HG03025 (cell line): ENCODE measurements around the gene OR8K5.
"Not testable (repeated sequence)": the region's sequence is repeated elsewhere in the genome, so short reads cannot be mapped to it uniquely, and the experiment has no call there.

Experiments
- ATAC-seq: cut with Tn5 transposase; IDR thresholded peaks from one replicate; pipeline ENCODE4 v1.9.1; 2021; ENCODE audit warnings: mild to moderate bottlenecking, moderate library complexity; ENCODE audit not compliant: unreplicated experiment, low FRiP score

The OR8K5 gene

GRCh38 chr11:56160217-56160616 is at the start of gene OR8K5:
Gene OR8K5 (minus strand): TSS chr11:56160317. CDS start chr11:56160317, 0 bp downstream.
- no peak for ATAC-seq

GRCh38 chr11:56207790-56208189 is 47.7 kb upstream of the OR8K5 start:
- ATAC-seq = no peak

- no peak for ATAC-seq
These were observed 37.2 kb upstream of the OR8K5 start for GRCh38 chr11:56197367-56197766.

GRCh38 chr11:56196705-56197104 is 36.6 kb upstream of the OR8K5 start:
- no peak for ATAC-seq

- ATAC-seq = no peak
These were observed 28.5 kb upstream of the OR8K5 start for GRCh38 chr11:56188602-56189001.

- no peak for ATAC-seq
These were observed 23.3 kb upstream of the OR8K5 start for GRCh38 chr11:56183459-56183858.

- ATAC-seq = no peak
These were observed 16.2 kb upstream of the OR8K5 start, which contains the start of gene OR5J2 for GRCh38 chr11:56176318-56176717. Gene OR5J2 (plus strand): TSS chr11:56176618. CDS start chr11:56176618, 0 bp downstream.

- ATAC-seq = no peak
These were observed 12.2 kb upstream of the OR8K5 start for GRCh38 chr11:56172256-56172830.

- no peak for ATAC-seq
These were observed 3.7 kb upstream of the OR8K5 start for GRCh38 chr11:56163804-56164203.

- no peak for ATAC-seq
These were observed 7.8 kb downstream of the OR8K5 start for GRCh38 chr11:56152333-56152732.

- no peak for ATAC-seq
These were observed 8.7 kb downstream of the OR8K5 start for GRCh38 chr11:56151376-56151775.

GRCh38 chr11:56143681-56144080 is 16.4 kb downstream of the OR8K5 start:
- ATAC-seq = not testable (repeated sequence)

GRCh38 chr11:56140151-56140661 is 19.9 kb downstream of the OR8K5 start, which contains the start of gene OR8J3:
Gene OR8J3 (minus strand): TSS chr11:56140201. CDS start chr11:56137718, 2,483 bp downstream.
- ATAC-seq = no peak

GRCh38 chr11:56122073-56122472 is 38.0 kb downstream of the OR8K5 start, which contains the start of gene OR8H3:
Gene OR8H3 (plus strand): TSS chr11:56122373. CDS start chr11:56122373, 0 bp downstream.
- ATAC-seq = no peak
